CD14-positive monocyte (primary cell): ENCODE results near the gene RAD51C. TPM values are rescaled to one million over a fixed set of nuclear protein-coding genes. Genes with fewer than 3 reads are reported as not detected.

Experiments used
- DNase-seq, 3 donors: peaks; one replicate each; pipeline ENCODE4 v3.0.0-alpha.2; 2011 to 2022
- H2AFZ ChIP-seq: 2 replicates; pipeline ENCODE4 v1.6.0; 2012; ENCODE audit warnings: mild to moderate bottlenecking, low read depth, low read length, inconsistent platforms; ENCODE audit not compliant: insufficient read depth, poor library complexity, severe bottlenecking
- H3K27ac ChIP-seq, 2 donors: 1 replicate in 1 of 2; 2 replicates in 1 of 2; pipeline ENCODE4 v1.5.1; 2012 to 2013; ENCODE audit warnings: low read length in 2 of 2, control low read depth in 1 of 2, inconsistent platforms in 1 of 2, low read depth in 1 of 2, mild to moderate bottlenecking in 1 of 2
- H3K27me3 ChIP-seq, 2 donors: one replicate each; pipeline versions ENCODE4 v1.6.0 to v1.6.1; 2011 to 2013; ENCODE audit warnings: low read length in 2 of 2; ENCODE audit not compliant: control insufficient read depth in 2 of 2, insufficient read depth in 2 of 2
- H3K36me3 ChIP-seq, 2 donors: replicated peaks in 1 of 2; 1 replicate in 1 of 2; 2 replicates in 1 of 2; pipeline versions ENCODE4 v1.5.1 to v1.6.1; 2012 to 2013; ENCODE audit warnings: low read length in 2 of 2, control low read depth in 1 of 2, inconsistent platforms in 1 of 2, mild to moderate bottlenecking in 1 of 2; ENCODE audit not compliant: insufficient read depth in 2 of 2, control insufficient read depth in 1 of 2
- H3K4me1 ChIP-seq, 2 donors: 1 replicate in 1 of 2; 2 replicates in 1 of 2; pipeline versions ENCODE4 v1.5.1 to v1.6.1; 2012 to 2013; ENCODE audit warnings: low read length in 2 of 2, control low read depth in 1 of 2, inconsistent platforms in 1 of 2, mild to moderate bottlenecking in 1 of 2, moderate library complexity in 1 of 2; ENCODE audit not compliant: insufficient read depth in 2 of 2, control insufficient read depth in 1 of 2
- H3K4me2 ChIP-seq: replicated peaks from 2 replicates; pipeline ENCODE3; 2012; ENCODE audit warnings: low read length, moderate library complexity, mild to moderate bottlenecking; ENCODE audit not compliant: poor library complexity, severe bottlenecking; ENCODE audit errors: extremely low read depth
- H3K4me3 ChIP-seq, 3 experiments: fragments of 200-600 bp in 1 of 3; sonication (generic) in 1 of 3; replicated peaks in 1 of 3; 1 replicate in 2 of 3; 2 replicates in 1 of 3; pipeline ENCODE4 v1.5.1; 2011 to 2013; ENCODE audit warnings: low read length in 3 of 3, mild to moderate bottlenecking in 3 of 3, control low read depth in 2 of 3, low read depth in 2 of 3, inconsistent platforms in 1 of 3, moderate library complexity in 1 of 3
- H3K79me2 ChIP-seq: 2 replicates; pipeline ENCODE4 v1.6.0; 2012; ENCODE audit warnings: mild to moderate bottlenecking, control low read depth, inconsistent platforms, low read length, moderate library complexity; ENCODE audit not compliant: insufficient read depth
- H3K9ac ChIP-seq: 2 replicates; pipeline ENCODE4 v1.6.0; 2017; ENCODE audit warnings: low read length, mild to moderate bottlenecking; ENCODE audit not compliant: insufficient read depth, poor library complexity, severe bottlenecking
- H3K9me3 ChIP-seq, 2 donors: replicated peaks in 1 of 2; 1 replicate in 1 of 2; 2 replicates in 1 of 2; pipeline versions ENCODE4 v1.5.1 to v1.6.1; 2012 to 2013; ENCODE audit warnings: low read length in 2 of 2, control low read depth in 1 of 2; ENCODE audit not compliant: control insufficient read depth in 1 of 2, insufficient read depth in 1 of 2
- H4K20me1 ChIP-seq: 2 replicates; pipeline ENCODE4 v1.6.0; 2012; ENCODE audit warnings: mild to moderate bottlenecking, low read length, control low read depth, moderate library complexity; ENCODE audit not compliant: insufficient read depth
- H3K27ac Mint-ChIP-seq, 7 donors: one replicate each; pipeline ENCODE4 v1.8.0; 2020; ENCODE audit warnings: mild to moderate bottlenecking in 7 of 7, mixed read lengths in 7 of 7, moderate library complexity in 6 of 7, inconsistent platforms in 2 of 7
- H3K27me3 Mint-ChIP-seq, 3 donors: one replicate each; pipeline ENCODE4 v1.8.0; 2021 to 2022; ENCODE audit warnings: low read depth in 3 of 3, mild to moderate bottlenecking in 3 of 3, mixed read lengths in 3 of 3, moderate library complexity in 3 of 3, inconsistent platforms in 1 of 3
- H3K36me3 Mint-ChIP-seq, 2 donors: one replicate each; pipeline ENCODE4 v1.8.0; 2020; ENCODE audit warnings: mixed read lengths in 2 of 2, inconsistent platforms in 1 of 2, mild to moderate bottlenecking in 1 of 2
- H3K4me1 Mint-ChIP-seq: one replicate; pipeline ENCODE4 v1.8.0; 2020; ENCODE audit warnings: mild to moderate bottlenecking, mixed read lengths
- H3K4me3 Mint-ChIP-seq, 2 donors: one replicate each; pipeline ENCODE4 v1.8.0; 2020; ENCODE audit warnings: mild to moderate bottlenecking in 2 of 2, mixed read lengths in 2 of 2, moderate library complexity in 1 of 2
- H3K9me3 Mint-ChIP-seq, 7 donors: one replicate each; pipeline ENCODE4 v1.8.0; 2020 to 2022; ENCODE audit warnings: mixed read lengths in 7 of 7, mild to moderate bottlenecking in 6 of 7, moderate library complexity in 6 of 7, inconsistent platforms in 2 of 7
- CTCF ChIP-seq: fragments of 200-600 bp; IDR thresholded peaks from one replicate; pipeline ENCODE4 v1.8.0; 2022; ENCODE audit warnings: antibody characterized with exemption, mild to moderate bottlenecking
- WGBS: methylation state at CpG from one replicate; pipeline ENCODE4 v1.1.5; 2013; ENCODE audit warnings: missing lambda C conversion rate; ENCODE audit not compliant: insufficient coverage; 5-methylcytosine and 5-hydroxymethylcytosine counted together
- intact Hi-C, 2 donors: fragments of 100-400 bp; cut with micrococcal nuclease; formaldehyde crosslinking; loops; one replicate each; pipeline versions ENCODE4 v1.15.0 to v1.15.1; 2023
- polyA plus RNA-seq, 3 donors: library from polyadenylated mRNA; depleted of rRNA in 1 of 3; unstranded in 2 of 3; stranded (reverse) in 1 of 3; fragments of 300-500 nt in 2 of 3; fragments of >200 nt in 1 of 3; fragmentation: Illumina TruSeq in 2 of 3; gene quantifications; 1 replicate in 2 of 3; 2 replicates in 1 of 3; pipeline ENCODE4 v1.2.3, GENCODE V29; 2012 to 2021

The RAD51C gene
- polyA plus RNA-seq, 3 donors: 6.8 to 14.5 (median 13.1) TPM

GRCh38 chr17:58703137-58703915 lies 10.9 kb downstream of the RAD51C start:
- Histone ChIP-seq H3K36me3 (peaks cover 2 to 10% of the 10 kb centered on the region in 2 donors), H3K4me2 (no peak overlapping the region), H3K4me3 (no peak overlapping the region), H3K79me2 (no peaks in the 10 kb centered on the region), H2AFZ (no peak overlapping the region), H3K4me1 (no peaks in the 10 kb centered on the region), H3K9me3 (no peaks in the 10 kb centered on the region), H3K27ac (no peak overlapping the region), H3K9ac (no peak overlapping the region), H3K27me3 (no peaks in the 10 kb centered on the region), H4K20me1 (no peaks in the 10 kb centered on the region)
- Mint-ChIP-seq H3K9me3 (no peaks in the 10 kb centered on the region), H3K36me3 (peaks cover 21 to 42% of the 10 kb centered on the region in 2 donors), H3K4me1 (peaks cover 2% of the 10 kb centered on the region), H3K4me3 (no peak overlapping the region), H3K27ac (no peak overlapping the region), H3K27me3 (no peaks in the 10 kb centered on the region)
- intact Hi-C loops: no loop called here
- TF ChIP-seq CTCF: no peak
- DNase-seq: no peak
- WGBS: 100% methylated on average over 1 of the region's 4 CpGs

- Mint-ChIP-seq H3K9me3 (no peaks in the 10 kb centered on the region), H3K27ac (peak overlapping the region in 1 of 7 donors; percentile 70), H3K4me3 (no peak overlapping the region), H3K36me3 (peaks cover 21 to 44% of the 10 kb centered on the region in 2 donors), H3K27me3 (no peaks in the 10 kb centered on the region), H3K4me1 (peaks cover 2% of the 10 kb centered on the region)
- WGBS: 100% methylated on average over 1 of the region's 2 CpGs
- no peaks in the 10 kb centered on the region for H4K20me1 ChIP-seq
- H3K4me1 ChIP-seq: no peaks in the 10 kb centered on the region
- no peak overlapping the region for H3K4me2 ChIP-seq
- no peaks in the 10 kb centered on the region for H3K79me2 ChIP-seq
- no peak overlapping the region for H3K9ac ChIP-seq
- H3K36me3 ChIP-seq: peaks cover 2 to 10% of the 10 kb centered on the region in 2 donors
- intact Hi-C loops: no loop called here
- H3K4me3 ChIP-seq: no peak overlapping the region
- H3K27me3 ChIP-seq: no peaks in the 10 kb centered on the region
- no peaks in the 10 kb centered on the region for H3K9me3 ChIP-seq
- no peak overlapping the region for H2AFZ ChIP-seq
- DNase-seq: no peak
- H3K27ac ChIP-seq: no peak overlapping the region
- no peak for TF ChIP-seq CTCF
Measured at GRCh38 chr17:58703916-58704286, 11.5 kb downstream of the RAD51C start.
